ENCODE measurements around the gene RPGRIP1.
A peak's percentile ranks its signal among the peaks of the same experiment; 100 is the strongest.
"Not testable (repeated sequence)": the region's sequence is repeated elsewhere in the genome, so short reads cannot be mapped to it uniquely, and the experiment has no call there.

RPGRIP1 gene

GRCh38 chr14:21258005-21258888 is 21.6 kb upstream of the RPGRIP1 start:
- no peak for DNase-seq (ENCODE audit: low spot score)

GRCh38 chr14:21258889-21259787 is 20.7 kb upstream of the RPGRIP1 start:
- no peak for DNase-seq (ENCODE audit: low spot score)

- DNase-seq (ENCODE audit: low spot score) = no peak
Observed at GRCh38 chr14:21261824-21262223, 18.1 kb upstream of the RPGRIP1 start.

GRCh38 chr14:21262410-21262809 is 17.5 kb upstream of the RPGRIP1 start:
- no peak for DNase-seq (ENCODE audit: low spot score)

DNA sequence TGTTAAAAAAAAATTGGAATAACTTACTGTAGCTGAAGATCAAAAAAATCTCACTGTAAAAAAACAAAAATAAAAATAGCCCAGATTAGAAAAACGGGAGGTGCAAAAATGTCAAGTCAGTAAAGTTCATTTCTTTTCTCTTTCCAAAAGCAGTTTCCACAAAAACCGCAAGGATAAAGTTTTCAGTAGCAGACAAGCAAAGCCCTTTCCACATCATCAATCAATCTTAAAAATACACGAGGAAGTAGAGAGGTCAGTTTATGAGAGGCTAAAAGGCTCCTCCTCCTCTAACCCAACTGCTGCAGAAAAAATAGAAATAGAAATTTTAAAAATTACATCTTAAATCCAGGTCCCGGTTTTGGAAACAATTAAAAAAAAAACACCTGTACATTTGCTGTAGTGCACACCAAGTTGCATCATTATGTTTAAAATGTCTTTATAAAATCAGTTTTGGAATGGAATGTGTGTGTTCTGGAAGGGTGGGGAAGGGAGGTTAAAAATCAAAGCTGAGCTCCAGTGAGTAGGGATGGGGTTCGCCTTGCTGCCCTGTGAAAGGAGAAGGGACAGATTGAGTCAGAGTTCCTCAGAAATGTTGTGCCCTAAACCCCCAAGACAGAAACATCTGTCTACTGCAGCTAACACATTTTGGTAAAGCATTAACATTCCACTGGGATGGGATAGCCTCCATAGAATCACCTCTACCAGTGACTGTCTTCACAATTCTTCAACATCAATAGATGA is 16.4 kb upstream of the RPGRIP1 start:
- no peak for DNase-seq (ENCODE audit: low spot score)

DNA sequence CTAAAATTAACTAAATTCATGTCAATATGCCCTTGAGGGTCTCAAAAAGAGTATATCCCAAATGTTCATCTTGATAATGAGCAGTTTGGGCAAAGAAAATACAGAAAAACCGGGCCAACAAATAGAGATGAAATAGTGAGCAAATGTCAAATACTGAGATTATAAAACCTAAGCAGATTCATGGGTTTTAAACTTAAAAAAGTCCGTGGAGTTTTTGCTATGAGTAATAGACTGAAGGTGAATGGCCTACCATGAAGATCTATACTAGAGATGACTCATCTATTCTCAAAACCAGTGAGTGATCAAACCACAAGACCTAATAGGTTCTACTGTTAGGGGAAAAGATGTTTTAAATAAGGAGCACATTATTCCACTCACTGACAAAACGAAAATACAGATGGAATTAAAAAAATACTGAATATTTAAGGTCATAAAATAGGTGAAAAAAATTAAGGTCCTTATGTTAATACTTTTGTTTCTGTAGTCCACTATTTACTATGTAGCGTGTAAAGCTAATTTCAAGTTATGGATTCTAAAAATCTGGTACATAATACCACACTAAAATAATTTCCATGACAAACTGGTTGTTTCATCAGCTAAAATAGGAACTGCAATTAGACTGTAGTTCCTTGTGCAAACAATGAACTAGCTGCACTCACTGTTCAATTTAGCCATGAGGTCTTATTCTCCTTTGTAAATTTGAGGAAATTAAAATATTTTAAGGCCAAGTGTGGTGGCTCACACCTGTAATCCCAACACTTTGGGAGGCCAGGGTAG is 15.7 kb upstream of the RPGRIP1 start:
- peak; percentile 91 for DNase-seq (ENCODE audit: low spot score)

- DNase-seq (ENCODE audit: low spot score) = peak; percentile 56
Observed at GRCh38 chr14:21267431-21267845, 12.4 kb upstream of the RPGRIP1 start.

DNA sequence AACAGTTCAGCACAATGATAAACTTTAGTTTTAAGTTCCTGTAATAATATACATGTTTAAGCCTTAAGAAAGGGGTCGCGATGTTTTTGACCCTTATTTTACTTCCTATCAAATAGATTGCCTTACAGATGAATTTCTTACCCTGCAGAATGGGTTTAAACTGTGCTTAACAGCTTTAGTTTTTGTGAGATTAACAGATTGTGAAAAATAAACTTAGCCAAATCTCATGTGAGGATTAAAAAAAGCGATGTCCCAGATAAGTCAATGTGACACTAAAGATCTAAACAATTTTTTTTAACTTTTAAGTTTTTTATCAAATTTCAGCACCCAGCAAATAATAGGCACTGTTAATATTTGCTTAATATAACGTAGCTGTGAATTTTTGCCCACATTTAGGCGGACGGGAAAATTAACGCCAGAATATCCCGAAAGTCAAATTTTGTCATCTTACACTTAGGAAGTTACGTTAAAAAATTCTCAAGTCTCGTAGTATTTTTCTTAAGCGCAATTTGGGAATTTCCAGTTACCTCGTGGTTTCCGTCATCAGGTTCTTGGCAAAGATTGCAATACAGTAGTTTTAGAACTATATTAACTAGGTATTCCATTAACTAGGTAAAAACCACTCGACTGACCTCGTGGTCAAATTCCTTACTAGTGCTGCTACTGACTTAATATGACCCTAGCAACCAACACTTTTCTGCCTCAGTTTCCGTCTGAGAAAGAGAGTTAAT is 11.8 kb upstream of the RPGRIP1 start:
- peak; percentile 46 for DNase-seq (ENCODE audit: low spot score)

- peak; percentile 73 for DNase-seq (ENCODE audit: low spot score)
Observed at GRCh38 chr14:21268617-21269251, 11.1 kb upstream of the RPGRIP1 start.

DNA sequence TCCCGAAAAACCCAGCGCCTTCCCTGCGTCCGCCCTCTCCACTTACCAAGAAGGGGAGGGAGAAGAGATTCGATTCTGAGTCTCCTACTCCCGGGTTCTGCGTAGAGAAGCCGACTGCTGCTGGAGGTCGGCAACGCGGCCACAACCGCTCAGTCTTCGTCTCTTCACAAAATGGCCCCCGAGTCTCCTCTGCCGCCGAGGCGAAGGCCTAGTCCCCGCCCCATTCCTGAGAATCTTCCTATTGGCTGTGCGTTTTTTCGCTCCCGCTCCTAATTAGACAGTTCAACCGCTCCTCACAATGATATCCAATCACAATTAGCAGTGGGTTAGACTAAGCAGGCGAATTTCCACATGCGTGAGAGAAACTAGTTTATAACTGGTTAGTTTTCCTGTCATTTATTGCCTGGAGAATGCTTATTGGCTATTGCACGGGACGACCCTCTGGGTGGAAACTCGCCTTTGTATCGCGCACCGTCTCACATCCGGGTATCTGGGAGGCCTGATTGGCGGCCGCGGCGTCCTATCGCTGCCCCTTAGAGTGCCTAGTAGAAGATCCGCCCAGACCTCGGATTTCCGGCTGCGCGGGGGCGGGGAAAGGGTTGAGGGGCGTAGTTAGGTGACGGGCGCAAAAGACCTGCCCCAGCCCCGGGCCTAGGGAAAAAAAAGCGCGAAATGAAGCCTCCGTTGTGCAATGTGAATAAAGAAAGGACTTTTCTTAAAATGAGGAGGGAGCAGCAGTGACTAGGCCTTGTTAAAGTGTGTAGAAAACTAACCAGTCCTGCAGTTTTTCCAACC is 10.4 kb upstream of the RPGRIP1 start, which contains the start of gene HNRNPC:
TSS of gene HNRNPC (minus strand) at position 191 of the 795 bp plus-strand sequence. CDS start 35,249 bp downstream, outside the sequence.
- peak; percentile 100 for DNase-seq (ENCODE audit: low spot score)

DNA sequence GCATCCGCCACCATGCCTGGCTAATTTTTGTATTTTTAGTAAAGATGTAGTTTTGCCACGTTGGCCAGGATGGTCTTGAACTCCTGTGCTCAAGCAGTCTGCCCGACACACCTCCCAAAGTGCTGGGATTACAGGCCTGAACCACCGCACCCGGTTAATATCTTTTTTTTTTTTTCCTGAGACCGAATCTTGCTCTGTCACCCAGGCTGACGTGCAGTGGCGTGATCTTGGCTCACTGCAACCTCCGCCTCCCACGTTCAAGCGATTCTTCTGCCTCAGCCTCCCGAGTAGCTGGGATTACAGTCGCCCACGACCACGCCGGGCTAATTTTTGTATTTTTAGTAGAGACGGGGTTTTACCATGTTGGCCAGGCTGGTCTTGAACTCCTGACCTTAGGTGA is 7.2 kb upstream of the RPGRIP1 start:
- not testable (repeated sequence) for DNase-seq (ENCODE audit: low spot score)

GRCh38 chr14:21275261-21275858 is 4.5 kb upstream of the RPGRIP1 start:
- DNase-seq (ENCODE audit: low spot score) = no peak

DNA sequence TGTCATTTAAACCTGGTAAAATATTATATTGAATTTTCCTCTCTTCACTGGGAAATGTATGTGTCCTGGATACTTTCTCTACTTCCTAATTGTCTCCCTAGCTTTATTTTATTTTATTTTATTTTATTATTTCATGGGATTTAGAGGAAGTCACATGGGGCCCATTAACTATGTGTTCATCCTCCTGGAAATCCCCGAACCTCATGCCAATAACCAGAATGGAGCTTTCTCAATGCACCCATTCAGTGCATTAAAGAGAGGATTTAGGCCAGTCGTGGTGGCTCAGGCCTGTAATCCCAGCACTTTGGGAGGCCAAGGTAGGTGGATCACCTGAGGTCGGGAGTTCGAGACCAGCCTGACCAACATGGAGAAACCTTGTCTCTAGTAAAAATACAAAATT is 1.3 kb upstream of the RPGRIP1 start:
- no peak for DNase-seq (ENCODE audit: low spot score)

DNA sequence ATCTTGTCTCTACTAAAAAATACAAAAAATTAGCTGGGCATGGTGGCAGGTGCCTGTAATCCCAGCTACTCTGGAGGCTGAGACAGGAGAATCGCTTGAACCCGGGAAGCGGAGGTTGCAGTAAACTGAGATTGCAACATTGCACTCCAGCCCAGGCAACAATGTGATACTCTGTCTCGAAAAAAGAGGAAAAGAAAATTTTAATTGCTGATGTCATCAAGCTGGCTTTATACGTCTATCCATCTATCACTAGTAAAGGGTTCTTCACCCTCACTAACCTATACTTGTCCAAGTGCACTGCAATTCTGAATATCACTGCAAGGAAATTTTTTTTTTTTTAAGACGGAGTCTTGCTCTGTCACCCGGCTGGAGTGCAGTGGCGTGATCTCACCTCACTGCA is 2.0 kb downstream of the RPGRIP1 start:
- DNase-seq (ENCODE audit: low spot score) = not testable (repeated sequence)

- not testable (repeated sequence) for DNase-seq (ENCODE audit: low spot score)
Observed at GRCh38 chr14:21286516-21286915, 6.6 kb downstream of the RPGRIP1 start.

GRCh38 chr14:21287168-21287567 is 7.3 kb downstream of the RPGRIP1 start:
- DNase-seq (ENCODE audit: low spot score) = no peak

GRCh38 chr14:21294026-21294425 is 14.1 kb downstream of the RPGRIP1 start:
- DNase-seq (ENCODE audit: low spot score) = not testable (repeated sequence)

GRCh38 chr14:21298358-21298757 is 18.5 kb downstream of the RPGRIP1 start:
- DNase-seq (ENCODE audit: low spot score) = no peak
